Measurements from ENCODE around the gene HMX1.

GRCh38 chr4:8870647-8871416, 807 bp downstream of the HMX1 start:
- TF ChIP-seq CTCF (IDR thresholded peaks at IDR 0.05) (no peak), EZH2 (IDR thresholded peaks at IDR 0.05; ENCODE audit: borderline replicate concordance, insufficient read depth, low read depth, low read length, poor library complexity, severe bottlenecking) (no peak)

All from B cell (primary cell).